Uterus (tissue), 2 donors: Measurements from ENCODE around the gene TMEM242.

ENCODE experiments used
- CTCF ChIP-seq, 4 experiments: fragments of 200-600 bp in 2 of 4; fragments of 450-650 bp in 2 of 4; sonication (generic) in 2 of 4; IDR thresholded peaks; one replicate each; pipeline ENCODE4 v1.5.1; 2016 to 2019; ENCODE audit warnings: antibody characterized with exemption in 4 of 4, mild to moderate bottlenecking in 2 of 4, moderate library complexity in 1 of 4
- POLR2A ChIP-seq, 2 donors: fragments of 450-650 bp; IDR thresholded peaks; one replicate each; pipeline ENCODE4 v1.6.1; 2016; ENCODE audit warnings: antibody characterized with exemption in 2 of 2, mild to moderate bottlenecking in 1 of 2, moderate library complexity in 1 of 2

DNA sequence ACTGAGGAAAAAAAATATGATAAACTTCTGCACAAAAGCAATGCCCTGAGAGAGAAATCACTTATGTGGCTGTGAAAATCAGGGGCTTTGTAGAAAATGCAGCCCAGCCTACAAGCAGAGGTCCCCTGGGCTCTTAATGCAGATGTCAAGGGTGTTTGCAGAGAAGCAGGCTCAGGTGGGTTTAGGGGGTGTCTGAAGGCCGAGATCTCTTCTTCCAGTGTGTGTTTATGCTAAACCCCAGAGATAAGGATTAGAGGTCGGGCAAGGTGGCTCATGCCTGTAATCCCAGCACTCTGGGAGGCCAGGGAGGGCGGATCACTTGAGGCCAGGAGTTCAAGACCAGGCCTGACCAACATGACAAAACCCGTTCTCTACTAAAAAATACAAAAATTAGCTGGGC lies 78.5 kb downstream of the TMEM242 start:
- no peak for TF ChIP-seq CTCF (IDR thresholded peaks at IDR 0.05)
- no peak for TF ChIP-seq POLR2A (IDR thresholded peaks at IDR 0.05)
